CD4-positive, alpha-beta T cell (primary cell): ENCODE measurements around the gene CSTF2T. TPM values are rescaled to one million over a fixed set of nuclear protein-coding genes. Genes with fewer than 3 reads are reported as not detected.

Source experiments
- ATAC-seq: fragments of 200-7000 bp; cut with Tn5 transposase; one replicate; pipeline ENCODE4 v1.10.0; 2022; ENCODE audit warnings: mild to moderate bottlenecking; ENCODE audit not compliant: poor library complexity
- CTCF ChIA-PET: fragments of 350-600 bp; sonication (Branson Sonifier 250); formaldehyde crosslinking; loops from one replicate; lab custom pipeline; 2021; ENCODE audit warnings: antibody characterized with exemption, inconsistent platforms; lab: Charles Lee
- POLR2A ChIA-PET: fragments of 350-600 bp; sonication (Branson Sonifier 250); formaldehyde crosslinking; loops from one replicate; lab custom pipeline; 2021; ENCODE audit warnings: antibody characterized with exemption, inconsistent platforms; lab: Charles Lee
- DNase-seq, 14 experiments: peaks; one replicate each; pipeline ENCODE4 v3.0.0-alpha.2; 2013 to 2020; ENCODE audit warnings: mixed read lengths in 2 of 14
- H3K27ac ChIP-seq, 2 donors: one replicate each; pipeline versions ENCODE4 v1.5.1 to v1.7.0; 2013; ENCODE audit warnings: low read length in 2 of 2, low read depth in 1 of 2, mild to moderate bottlenecking in 1 of 2
- H3K27me3 ChIP-seq, 2 experiments: 1 replicate in 1 of 2; 2 replicates in 1 of 2; pipeline versions ENCODE4 v1.6.1 to v1.7.0; 2013; ENCODE audit warnings: low read length in 2 of 2, control low read depth in 1 of 2, mild to moderate bottlenecking in 1 of 2, moderate library complexity in 1 of 2; ENCODE audit not compliant: insufficient read depth in 2 of 2, control insufficient read depth in 1 of 2
- H3K36me3 ChIP-seq: one replicate; pipeline ENCODE4 v1.6.1; 2013; ENCODE audit warnings: low read length, control low read depth; ENCODE audit not compliant: insufficient read depth
- H3K4me1 ChIP-seq: one replicate; pipeline ENCODE4 v1.6.1; 2013; ENCODE audit warnings: low read length, control low read depth; ENCODE audit not compliant: insufficient read depth
- H3K4me3 ChIP-seq: one replicate; pipeline ENCODE4 v1.5.1; 2013; ENCODE audit warnings: mild to moderate bottlenecking, low read length, moderate library complexity
- H3K9me3 ChIP-seq, 2 experiments: 1 replicate in 1 of 2; 2 replicates in 1 of 2; pipeline versions ENCODE4 v1.6.1 to v1.7.0; 2013; ENCODE audit warnings: low read length in 2 of 2, mild to moderate bottlenecking in 2 of 2, control low read depth in 1 of 2, moderate library complexity in 1 of 2; ENCODE audit not compliant: control insufficient read depth in 1 of 2, insufficient read depth in 1 of 2
- H3K27ac Mint-ChIP-seq: one replicate; pipeline ENCODE4 v1.8.0; 2020; ENCODE audit warnings: mixed read lengths
- H3K27me3 Mint-ChIP-seq: one replicate; pipeline ENCODE4 v1.8.0; 2021; ENCODE audit warnings: mixed read lengths
- H3K36me3 Mint-ChIP-seq: one replicate; pipeline ENCODE4 v1.8.0; 2021; ENCODE audit warnings: low read depth, mixed read lengths
- H3K4me1 Mint-ChIP-seq: one replicate; pipeline ENCODE4 v1.8.0; 2021; ENCODE audit warnings: low read depth, mixed read lengths
- H3K4me3 Mint-ChIP-seq: one replicate; pipeline ENCODE4 v1.8.0; 2020; ENCODE audit warnings: mild to moderate bottlenecking, mixed read lengths
- H3K9me3 Mint-ChIP-seq: one replicate; pipeline ENCODE4 v1.8.0; 2020; ENCODE audit warnings: mixed read lengths
- CTCF ChIP-seq: fragments of 200-600 bp; IDR thresholded peaks from one replicate; pipeline ENCODE4 v1.8.0; 2022; ENCODE audit warnings: antibody characterized with exemption, mild to moderate bottlenecking
- intact Hi-C, 2 experiments: fragments of 100-400 bp; cut with DNase I in 1 of 2; cut with micrococcal nuclease in 1 of 2; formaldehyde crosslinking; loops; one replicate each; pipeline versions ENCODE4 v1.15.1 to v1.9.0; 2023 to 2025; cut with DNase I, micrococcal nuclease
- total RNA-seq, 174 experiments: library from RNA in 2 of 174; stranded (reverse) in 2 of 174; gene quantifications; one replicate each; pipeline ENCODE4 v1.2.3 and lab custom pipeline; 2021 to 2026

CSTF2T gene
- total RNA-seq, 2 experiments from 2014 or later = 28.4 to 29.6 TPM

DNA sequence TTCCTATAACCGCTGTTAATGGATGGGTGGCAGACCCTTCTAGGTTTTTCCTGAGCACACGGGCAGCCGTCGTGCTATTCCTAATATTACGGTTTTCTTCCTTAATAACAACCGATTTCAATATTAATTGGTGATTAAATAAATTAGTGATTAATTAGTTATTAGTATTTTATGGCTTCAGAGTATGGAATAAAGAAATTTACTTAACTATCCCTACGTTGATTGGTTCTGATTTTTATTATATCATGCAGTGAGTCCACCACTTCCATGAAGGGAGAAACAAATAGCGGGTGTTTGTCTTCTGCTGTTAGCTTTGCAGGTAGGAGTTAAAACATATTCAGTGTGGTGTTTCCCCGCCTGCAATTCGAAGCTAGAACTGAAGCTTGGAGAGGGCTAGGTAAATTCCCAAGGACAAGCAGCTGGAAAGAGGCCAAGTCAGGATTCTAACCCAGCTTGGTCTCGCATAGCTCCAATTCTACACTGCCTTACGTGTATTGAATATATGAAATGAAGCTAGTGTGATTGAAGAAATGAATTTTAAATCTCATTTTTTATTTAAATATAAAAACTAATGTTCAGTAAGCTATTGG is 928 bp upstream of the CSTF2T start:
- Mint-ChIP-seq H3K4me3 (peak overlapping the region; percentile 98), H3K36me3 (peaks cover 40% of the 10 kb centered on the region), H3K4me1 (peaks cover 44% of the 10 kb centered on the region), H3K27me3 (no peaks in the 10 kb centered on the region), H3K9me3 (no peaks in the 10 kb centered on the region), H3K27ac (peak overlapping the region; percentile 99)
- peak in 6 of 14 experiments; percentile 5 to 53 (median 10) for DNase-seq
- Histone ChIP-seq H3K9me3 (no peaks in the 10 kb centered on the region), H3K4me1 (peaks cover 25% of the 10 kb centered on the region), H3K36me3 (peaks cover 14% of the 10 kb centered on the region), H3K27me3 (no peaks in the 10 kb centered on the region), H3K27ac (peak overlapping the region; percentile 95 to 98), H3K4me3 (peak overlapping the region; percentile 93)
- intact Hi-C loops = loop anchor here in 1 of 2 experiments (10.0 kb wide), 1 partner anchor 1076 kb away; the partner anchor contains the start of gene SGMS1
- CTCF ChIA-PET = interaction anchor here (0.8 kb wide), 1 partner anchor 9 kb away, joined by 3 read pairs; no protein-coding TSS in a partner anchor
- POLR2A ChIA-PET = interaction anchor here (0.8 to 1.8 kb wide), 8 partner anchors 9 to 1078 kb away, joined by 3 to 12 read pairs (median 4); no protein-coding TSS in a partner anchor
- ATAC-seq = no peak
- TF ChIP-seq CTCF = no peak

GRCh38 chr10:51699145-51699474 is 285 bp downstream of the CSTF2T start:
- no peaks in the 10 kb centered on the region for H3K27me3 ChIP-seq
- Mint-ChIP-seq H3K36me3 (peaks cover 42% of the 10 kb centered on the region), H3K9me3 (no peaks in the 10 kb centered on the region), H3K4me1 (peaks cover 53% of the 10 kb centered on the region), H3K27ac (peak overlapping the region; percentile 99), H3K4me3 (peak overlapping the region; percentile 98), H3K27me3 (no peaks in the 10 kb centered on the region)
- peaks cover 14% of the 10 kb centered on the region for H3K36me3 ChIP-seq
- CTCF ChIA-PET = no interaction called here
- POLR2A ChIA-PET = interaction anchor here (1.2 to 1.8 kb wide), 2 partner anchors 10 to 139 kb away, joined by 3 to 12 read pairs; no protein-coding TSS in a partner anchor
- no peak for TF ChIP-seq CTCF
- intact Hi-C loops = loop anchor here in 1 of 2 experiments (10.0 kb wide), 1 partner anchor 1074 kb away; the partner anchor contains the start of gene SGMS1
- DNase-seq = no peak
- peak overlapping the region; percentile 95 to 98 for H3K27ac ChIP-seq
- H3K4me3 ChIP-seq = peak overlapping the region; percentile 93
- ATAC-seq = peak; percentile 30
- H3K4me1 ChIP-seq = peaks cover 25% of the 10 kb centered on the region
- no peaks in the 10 kb centered on the region for H3K9me3 ChIP-seq

- H3K4me3 ChIP-seq = peak overlapping the region; percentile 93
- H3K27me3 Mint-ChIP-seq = no peaks in the 10 kb centered on the region
- TF ChIP-seq CTCF = no peak
- DNase-seq (peak in 1 of 14 experiments; percentile 21), ATAC-seq (no peak)
- peak overlapping the region; percentile 98 for H3K4me3 Mint-ChIP-seq
- H3K4me1 Mint-ChIP-seq = peaks cover 53% of the 10 kb centered on the region
- H3K9me3 ChIP-seq = no peaks in the 10 kb centered on the region
- peaks cover 14% of the 10 kb centered on the region for H3K36me3 ChIP-seq
- POLR2A ChIA-PET = no interaction called here
- H3K27me3 ChIP-seq = no peaks in the 10 kb centered on the region
- CTCF ChIA-PET = no interaction called here
- H3K27ac ChIP-seq = peak overlapping the region; percentile 95 to 98
- peaks cover 42% of the 10 kb centered on the region for H3K36me3 Mint-ChIP-seq
- no peaks in the 10 kb centered on the region for H3K9me3 Mint-ChIP-seq
- peak overlapping the region; percentile 99 for H3K27ac Mint-ChIP-seq
- intact Hi-C loops = loop anchor here in 1 of 2 experiments (10.0 kb wide), 1 partner anchor 1074 kb away; the partner anchor contains the start of gene SGMS1
- H3K4me1 ChIP-seq = peaks cover 25% of the 10 kb centered on the region
Measured at GRCh38 chr10:51698473-51699063, 827 bp downstream of the CSTF2T start.
